ENCODE data around the gene GABRA1. TPM values are rescaled to one million over a fixed set of nuclear protein-coding genes. Genes with fewer than 3 reads are reported as not detected.
A peak's percentile ranks its signal among the peaks of the same experiment; 100 is the strongest.

Gene GABRA1
- total RNA-seq (ENCODE audit: low replicate concordance), result 1.8 and 12.3 TPM in 2 replicates
- long read RNA-seq, full-length matches to known transcripts, result 25 of 40 reads
- long read RNA-seq, partial matches to known transcripts, result 10 of 40 reads
- long read RNA-seq, other reads (novel, unspliced or antisense), result 5 of 40 reads

- Mint-ChIP-seq H3K4me3 (peak within 1 kb of the TSS; percentile 85), H3K4me1 (ENCODE audit: unreplicated experiment) (peaks cover 9% of the 10 kb centered on the region), H3K9me3 (no peaks in the 10 kb centered on the region), H3K27me3 (peaks cover 50% of the 10 kb centered on the region), H3K27ac (peak within 1 kb of the TSS; percentile 46), H3K36me3 (no peaks in the 10 kb centered on the region)
- no peak for TF ChIP-seq CTCF (conservative IDR thresholded peaks at IDR 0.05)
- no peak for DNase-seq (ENCODE audit: extremely low spot score, unreplicated experiment)
These were observed at the start of gene GABRA1 for GRCh38 chr5:161847941-161848391. Gene GABRA1 (plus strand): TSS chr5:161848120. CDS start chr5:161850811, 2,691 bp downstream.

DNA sequence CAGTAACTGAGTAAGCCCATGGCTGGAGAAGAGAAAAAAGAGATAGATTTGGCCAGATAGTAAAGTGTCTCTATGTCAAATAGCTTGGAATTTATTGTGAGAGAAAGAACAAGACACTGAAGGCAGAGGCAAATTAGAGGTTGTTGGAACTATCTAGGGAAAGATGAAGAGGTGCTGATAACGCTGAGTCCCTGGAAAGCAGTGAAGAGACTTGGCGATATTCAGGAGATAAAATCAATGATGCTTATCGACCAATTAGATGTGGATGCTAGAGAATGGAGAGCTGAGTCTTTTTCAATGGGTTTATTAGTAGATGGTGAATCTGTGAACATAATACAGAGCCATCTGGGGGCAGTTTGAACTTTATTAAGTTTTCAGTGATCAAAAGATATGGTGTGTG lies 48.6 kb upstream of the GABRA1 start:
- no peaks in the 10 kb centered on the region for H3K36me3 Mint-ChIP-seq
- TF ChIP-seq CTCF (conservative IDR thresholded peaks at IDR 0.05), result no peak
- no peaks in the 10 kb centered on the region for H3K9me3 Mint-ChIP-seq
- no peak for DNase-seq (ENCODE audit: extremely low spot score, unreplicated experiment)
- no peak overlapping the region for H3K27ac Mint-ChIP-seq
- H3K4me1 Mint-ChIP-seq (ENCODE audit: unreplicated experiment), result no peaks in the 10 kb centered on the region
- H3K27me3 Mint-ChIP-seq, result peaks cover 3% of the 10 kb centered on the region
- no peak overlapping the region for H3K4me3 Mint-ChIP-seq

DNA sequence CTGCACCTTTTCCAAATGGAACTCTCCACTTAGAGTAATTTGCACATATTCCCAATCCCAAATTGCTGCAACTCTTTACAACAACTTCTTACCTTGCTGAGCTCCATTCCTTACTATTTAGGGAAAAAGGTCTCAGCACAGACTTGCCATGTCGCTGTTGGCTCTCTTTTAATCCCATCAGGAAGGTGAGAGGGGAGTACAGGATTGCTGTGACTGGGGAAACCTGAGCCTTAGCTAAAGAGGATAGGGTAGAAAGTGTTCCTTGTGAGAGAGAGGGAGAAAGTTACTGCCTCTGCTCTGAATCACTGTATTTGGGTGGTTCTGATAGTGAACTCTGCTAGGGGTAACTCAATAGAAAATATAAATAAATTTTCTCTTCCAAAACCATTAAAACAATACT lies 43.7 kb upstream of the GABRA1 start:
- no peak for TF ChIP-seq CTCF (conservative IDR thresholded peaks at IDR 0.05)
- Mint-ChIP-seq H3K27me3 (peaks cover 3% of the 10 kb centered on the region), H3K4me3 (no peak overlapping the region), H3K27ac (no peak overlapping the region), H3K4me1 (ENCODE audit: unreplicated experiment) (no peaks in the 10 kb centered on the region), H3K36me3 (no peaks in the 10 kb centered on the region), H3K9me3 (no peaks in the 10 kb centered on the region)
- DNase-seq (ENCODE audit: extremely low spot score, unreplicated experiment), result no peak

GRCh38 chr5:161846746-161847145 lies 1.2 kb upstream of the GABRA1 start:
- H3K27me3 Mint-ChIP-seq, result peaks cover 50% of the 10 kb centered on the region
- no peak for TF ChIP-seq CTCF (conservative IDR thresholded peaks at IDR 0.05)
- peaks cover 9% of the 10 kb centered on the region for H3K4me1 Mint-ChIP-seq (ENCODE audit: unreplicated experiment)
- DNase-seq (ENCODE audit: extremely low spot score, unreplicated experiment), result no peak
- H3K27ac Mint-ChIP-seq, result no peak overlapping the region
- H3K9me3 Mint-ChIP-seq, result no peaks in the 10 kb centered on the region
- no peaks in the 10 kb centered on the region for H3K36me3 Mint-ChIP-seq
- peak overlapping the region; percentile 85 for H3K4me3 Mint-ChIP-seq

- Mint-ChIP-seq H3K36me3 (no peaks in the 10 kb centered on the region), H3K4me3 (peak overlapping the region; percentile 85)
These were observed 473 bp upstream of the GABRA1 start for GRCh38 chr5:161847447-161847846.

More at GRCh38 chr5:161847447-161847846, 473 bp upstream of the GABRA1 start:
- H3K27ac Mint-ChIP-seq, result no peak overlapping the region
- peaks cover 50% of the 10 kb centered on the region for H3K27me3 Mint-ChIP-seq
- DNase-seq (ENCODE audit: extremely low spot score, unreplicated experiment), result no peak
- TF ChIP-seq CTCF (conservative IDR thresholded peaks at IDR 0.05), result no peak
- peaks cover 9% of the 10 kb centered on the region for H3K4me1 Mint-ChIP-seq (ENCODE audit: unreplicated experiment)
- H3K9me3 Mint-ChIP-seq, result no peaks in the 10 kb centered on the region
